Measurements from ENCODE around the gene PTPRN2.

The PTPRN2 gene

GRCh38 chr7:158067931-158068482 is 519.6 kb downstream of the PTPRN2 start:
- no peak for DNase-seq (ENCODE audit: low spot score)

- DNase-seq (ENCODE audit: low spot score): no peak
Measured at GRCh38 chr7:158067219-158067930, 520.2 kb downstream of the PTPRN2 start.

GRCh38 chr7:158066085-158066484 is 521.5 kb downstream of the PTPRN2 start:
- DNase-seq (ENCODE audit: low spot score): no peak

- no peak for DNase-seq (ENCODE audit: low spot score)
Measured at GRCh38 chr7:158065340-158065739, 522.3 kb downstream of the PTPRN2 start.

- DNase-seq (ENCODE audit: low spot score): no peak
Measured at GRCh38 chr7:158064631-158065030, 523.0 kb downstream of the PTPRN2 start.

- DNase-seq (ENCODE audit: low spot score): no peak
Measured at GRCh38 chr7:158063850-158064610, 523.6 kb downstream of the PTPRN2 start.

- no peak for DNase-seq (ENCODE audit: low spot score)
Measured at GRCh38 chr7:158062661-158063060, 525.0 kb downstream of the PTPRN2 start.

- DNase-seq (ENCODE audit: low spot score): no peak
Measured at GRCh38 chr7:158061884-158062656, 525.6 kb downstream of the PTPRN2 start.

GRCh38 chr7:158061026-158061630 is 526.5 kb downstream of the PTPRN2 start:
- no peak for DNase-seq (ENCODE audit: low spot score)

GRCh38 chr7:158060216-158060615 is 527.4 kb downstream of the PTPRN2 start:
- DNase-seq (ENCODE audit: low spot score): no peak

GRCh38 chr7:158057446-158057845 is 530.2 kb downstream of the PTPRN2 start:
- no peak for DNase-seq (ENCODE audit: low spot score)

GRCh38 chr7:158056761-158057160 is 530.9 kb downstream of the PTPRN2 start:
- no peak for DNase-seq (ENCODE audit: low spot score)

- DNase-seq (ENCODE audit: low spot score): no peak
Measured at GRCh38 chr7:158055726-158056510, 531.7 kb downstream of the PTPRN2 start.

- no peak for DNase-seq (ENCODE audit: low spot score)
Measured at GRCh38 chr7:158054611-158055010, 533.0 kb downstream of the PTPRN2 start.

GRCh38 chr7:158054081-158054480 is 533.5 kb downstream of the PTPRN2 start:
- DNase-seq (ENCODE audit: low spot score): no peak

GRCh38 chr7:158053183-158053915 is 534.3 kb downstream of the PTPRN2 start:
- DNase-seq (ENCODE audit: low spot score): no peak

GRCh38 chr7:158052381-158053060 is 535.1 kb downstream of the PTPRN2 start:
- DNase-seq (ENCODE audit: low spot score): no peak

- DNase-seq (ENCODE audit: low spot score): no peak
Measured at GRCh38 chr7:158051776-158052175, 535.8 kb downstream of the PTPRN2 start.

GRCh38 chr7:158050978-158051651 is 536.5 kb downstream of the PTPRN2 start:
- no peak for DNase-seq (ENCODE audit: low spot score)
